Stimulated activated memory B cell treated with anti-CD40 and anti-IgM and Interleukin-4, amounts not matched to agents 10 μg/mL and 1 μg/mL and 100 μg/mL, for 72 hours (primary cell): Measurements from ENCODE around the gene PPP1R36.

Source experiments
- ATAC-seq: fragments of 150-1000 bp; cut with Tn5 transposase; 2 replicates; pipeline ENCODE4 v1.10.0; 2021
- H3K27ac Mint-ChIP-seq: one replicate; pipeline ENCODE4 v1.8.0; 2022; ENCODE audit warnings: mild to moderate bottlenecking, mixed read lengths
- H3K27me3 Mint-ChIP-seq: one replicate; pipeline ENCODE4 v1.8.0; 2022; ENCODE audit warnings: mixed read lengths
- H3K36me3 Mint-ChIP-seq: one replicate; pipeline ENCODE4 v1.8.0; 2022; ENCODE audit warnings: mixed read lengths
- H3K4me1 Mint-ChIP-seq: one replicate; pipeline ENCODE4 v1.8.0; 2022; ENCODE audit warnings: mixed read lengths
- H3K4me3 Mint-ChIP-seq: one replicate; pipeline ENCODE4 v1.8.0; 2022; ENCODE audit warnings: mild to moderate bottlenecking, moderate library complexity, mixed read lengths
- H3K9me3 Mint-ChIP-seq: one replicate; pipeline ENCODE4 v1.8.0; 2022; ENCODE audit warnings: mixed read lengths

The PPP1R36 gene

DNA sequence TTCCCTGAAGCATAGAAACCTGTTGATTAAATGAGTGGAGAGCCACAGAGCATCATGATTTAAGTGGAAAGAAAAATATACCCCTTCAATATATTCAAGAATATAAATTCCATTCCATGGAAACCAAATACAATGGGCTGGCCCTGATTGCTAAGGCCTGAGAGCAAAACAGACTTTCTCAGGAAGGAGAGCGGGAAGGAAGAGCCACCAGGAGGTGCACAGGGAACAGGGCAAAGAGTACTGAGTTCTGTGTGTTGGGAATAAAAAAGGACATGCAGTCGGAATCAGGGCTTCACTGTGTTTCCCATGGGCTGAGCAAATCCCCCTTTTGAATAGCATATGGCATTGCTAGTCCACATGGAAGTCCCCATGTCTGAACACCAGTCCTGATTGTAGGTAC lies 84.8 kb downstream of the PPP1R36 start:
- no peaks in the 10 kb centered on the region for H3K27me3 Mint-ChIP-seq
- peaks cover 7% of the 10 kb centered on the region for H3K4me1 Mint-ChIP-seq
- H3K9me3 Mint-ChIP-seq = no peaks in the 10 kb centered on the region
- H3K36me3 Mint-ChIP-seq = no peaks in the 10 kb centered on the region
- H3K27ac Mint-ChIP-seq = peak overlapping the region; percentile 19
- ATAC-seq = no peak
- no peak overlapping the region for H3K4me3 Mint-ChIP-seq

DNA sequence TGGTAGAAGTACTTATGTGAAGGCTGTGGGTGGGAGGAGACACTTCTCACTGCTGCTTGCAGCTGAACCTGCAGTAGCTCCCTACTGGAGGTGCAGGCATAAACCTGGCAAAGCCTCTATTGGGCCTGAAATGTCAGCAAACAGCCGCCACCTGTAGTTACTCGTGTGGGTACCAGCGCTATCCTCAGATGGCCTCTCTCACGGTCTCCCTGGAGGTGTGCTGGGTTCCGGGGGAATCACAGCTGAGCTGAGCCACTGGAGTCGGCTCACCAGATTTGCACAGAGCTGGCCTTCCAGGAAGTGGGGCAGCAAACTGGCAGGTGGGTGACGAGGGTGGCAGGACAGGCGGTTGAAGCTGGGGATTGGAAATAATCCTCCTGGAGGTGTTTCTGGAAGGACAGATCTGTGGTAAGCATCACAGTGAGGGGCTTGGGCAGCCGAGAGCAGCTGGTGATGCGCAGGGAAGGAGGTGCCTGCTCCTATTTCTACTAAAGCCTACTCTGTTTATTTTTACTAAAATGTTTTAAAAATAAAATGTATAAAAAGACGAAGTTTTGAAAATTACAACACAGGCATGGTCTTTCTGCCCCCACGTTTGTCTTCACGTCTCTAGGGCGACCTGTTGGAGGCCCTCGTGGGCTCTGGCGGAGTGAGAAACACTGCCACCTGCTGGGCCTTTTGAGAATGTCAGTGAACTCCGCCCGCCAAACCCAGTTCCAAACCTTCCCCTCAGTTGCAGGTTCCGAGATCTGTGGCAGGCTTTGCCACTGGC lies 86.6 kb downstream of the PPP1R36 start:
- no peak overlapping the region for H3K27ac Mint-ChIP-seq
- no peak overlapping the region for H3K4me3 Mint-ChIP-seq
- H3K36me3 Mint-ChIP-seq = no peaks in the 10 kb centered on the region
- no peaks in the 10 kb centered on the region for H3K27me3 Mint-ChIP-seq
- no peaks in the 10 kb centered on the region for H3K9me3 Mint-ChIP-seq
- peak; percentile 85 for ATAC-seq
- H3K4me1 Mint-ChIP-seq = peaks cover 7% of the 10 kb centered on the region

DNA sequence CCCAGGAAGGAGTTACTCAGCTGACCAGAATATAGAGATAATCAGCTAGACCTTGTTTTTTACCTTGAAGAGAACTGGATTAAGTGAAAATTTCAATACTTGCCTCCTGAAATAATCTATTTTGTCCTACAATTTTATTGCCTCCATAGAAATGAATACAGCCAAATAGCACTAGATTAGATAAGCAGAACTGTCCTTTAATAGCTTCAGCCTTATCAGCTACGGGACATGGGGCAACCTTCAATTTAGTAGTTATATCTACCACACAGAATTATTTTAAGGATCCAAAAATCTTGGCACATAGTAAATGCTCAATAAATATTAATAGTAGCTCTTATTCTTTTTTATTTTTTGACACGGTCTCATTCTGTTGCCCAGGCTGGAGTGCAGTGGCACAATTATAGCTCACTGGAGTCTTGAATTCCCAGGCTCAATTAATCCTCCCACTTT lies 87.2 kb downstream of the PPP1R36 start:
- no peaks in the 10 kb centered on the region for H3K9me3 Mint-ChIP-seq
- no peak overlapping the region for H3K4me3 Mint-ChIP-seq
- ATAC-seq = no peak
- H3K27me3 Mint-ChIP-seq = no peaks in the 10 kb centered on the region
- H3K36me3 Mint-ChIP-seq = no peaks in the 10 kb centered on the region
- no peak overlapping the region for H3K27ac Mint-ChIP-seq
- H3K4me1 Mint-ChIP-seq = peaks cover 7% of the 10 kb centered on the region

DNA sequence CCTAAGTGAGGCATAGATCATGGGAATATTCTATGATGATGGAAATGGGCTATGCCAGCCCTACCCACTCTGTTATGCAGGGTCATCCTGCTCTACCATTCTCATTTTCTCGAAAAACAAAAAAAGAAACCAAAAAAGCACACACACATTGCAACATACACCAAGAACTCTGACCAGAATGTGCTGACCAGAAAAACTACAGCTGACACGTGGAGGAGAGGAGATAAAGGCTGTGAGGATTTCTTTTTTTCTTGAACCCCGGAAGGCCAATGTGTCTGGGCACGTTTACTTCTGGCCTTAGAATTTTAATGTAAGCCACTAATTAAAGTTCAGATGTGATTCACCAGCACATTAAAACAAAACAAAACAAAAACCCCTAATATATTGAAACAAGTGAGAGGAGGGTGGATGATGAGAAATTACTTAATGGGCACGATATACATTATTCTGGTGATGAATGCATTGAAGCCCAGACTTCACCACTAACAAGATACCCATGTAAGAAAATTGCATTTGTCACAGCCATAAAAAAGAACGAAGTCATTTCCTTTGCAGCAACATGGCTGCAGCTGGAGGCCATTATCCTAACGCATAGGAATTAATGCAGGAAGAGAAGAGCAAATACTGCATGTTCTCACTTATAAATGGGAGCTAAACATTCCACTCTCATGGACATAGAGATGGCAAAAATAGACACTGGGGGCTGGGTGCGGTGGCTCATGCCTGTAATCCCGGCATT lies 88.1 kb downstream of the PPP1R36 start:
- ATAC-seq = no peak
- Mint-ChIP-seq H3K27me3 (no peaks in the 10 kb centered on the region), H3K9me3 (no peaks in the 10 kb centered on the region), H3K4me3 (no peak overlapping the region), H3K4me1 (peaks cover under 1% of the 10 kb centered on the region), H3K36me3 (no peaks in the 10 kb centered on the region), H3K27ac (no peak overlapping the region)

DNA sequence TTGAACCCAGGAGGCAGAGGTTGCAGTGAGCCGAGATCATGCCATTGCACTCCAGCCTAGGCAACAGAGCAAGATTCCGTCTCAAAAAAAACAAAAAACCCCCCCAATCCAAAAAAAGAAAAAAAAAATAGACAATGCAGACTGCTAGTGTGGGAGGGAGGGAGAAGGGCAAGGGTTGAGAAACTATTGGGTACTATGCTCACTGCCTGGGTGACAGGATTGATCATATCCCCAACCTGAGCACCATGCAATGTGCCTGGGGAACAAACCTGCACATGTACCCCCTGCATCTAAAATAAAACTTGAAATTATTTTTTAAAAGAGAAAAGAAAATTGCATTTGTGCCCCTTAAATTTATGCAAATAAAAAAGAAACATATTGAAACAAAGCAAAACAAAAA lies 88.9 kb downstream of the PPP1R36 start:
- Mint-ChIP-seq H3K4me3 (no peak overlapping the region), H3K27ac (no peak overlapping the region), H3K4me1 (no peaks in the 10 kb centered on the region), H3K9me3 (no peaks in the 10 kb centered on the region), H3K36me3 (peaks cover 3% of the 10 kb centered on the region), H3K27me3 (peaks cover 1% of the 10 kb centered on the region)
- ATAC-seq = no peak
